Measurements from ENCODE around the gene KIF16B. TPM values are rescaled to one million over a fixed set of nuclear protein-coding genes. Genes with fewer than 3 reads are reported as not detected.

KIF16B gene
- total RNA-seq, 2 experiments from 2014 or later, result 5.5 to 5.8 TPM

GRCh38 chr20:16312998-16313397 lies 260.2 kb downstream of the KIF16B start:
- Mint-ChIP-seq H3K9me3 (no peaks in the 10 kb centered on the region), H3K36me3 (peaks cover 4% of the 10 kb centered on the region), H3K4me3 (no peak overlapping the region), H3K27me3 (no peaks in the 10 kb centered on the region), H3K4me1 (no peaks in the 10 kb centered on the region), H3K27ac (no peak overlapping the region)
- POLR2A ChIA-PET, result no interaction called here
- DNase-seq, result no peak
- no peak for ATAC-seq (ENCODE audit: low read depth)

- Mint-ChIP-seq H3K4me3 (no peak overlapping the region), H3K27ac (no peak overlapping the region), H3K9me3 (peaks cover 2% of the 10 kb centered on the region), H3K27me3 (no peaks in the 10 kb centered on the region), H3K4me1 (no peaks in the 10 kb centered on the region), H3K36me3 (peaks cover 4% of the 10 kb centered on the region)
- DNase-seq (no peak), ATAC-seq (ENCODE audit: low read depth) (no peak)
- POLR2A ChIA-PET, result no interaction called here
Measured at GRCh38 chr20:16311756-16312155, 261.5 kb downstream of the KIF16B start.

GRCh38 chr20:16308754-16309153 lies 264.5 kb downstream of the KIF16B start:
- ATAC-seq (ENCODE audit: low read depth) (no peak), DNase-seq (no peak)
- Mint-ChIP-seq H3K9me3 (peaks cover 5% of the 10 kb centered on the region), H3K27ac (no peak overlapping the region), H3K4me3 (no peak overlapping the region), H3K4me1 (no peaks in the 10 kb centered on the region), H3K27me3 (no peaks in the 10 kb centered on the region), H3K36me3 (peaks cover 2% of the 10 kb centered on the region)
- POLR2A ChIA-PET, result no interaction called here

- POLR2A ChIA-PET, result no interaction called here
- DNase-seq (no peak), ATAC-seq (ENCODE audit: low read depth) (no peak)
- no peaks in the 10 kb centered on the region for H3K4me1 Mint-ChIP-seq
- H3K27me3 Mint-ChIP-seq, result no peaks in the 10 kb centered on the region
- H3K9me3 Mint-ChIP-seq, result peaks cover 17% of the 10 kb centered on the region
- H3K27ac Mint-ChIP-seq, result no peak overlapping the region
- peaks cover 1% of the 10 kb centered on the region for H3K36me3 Mint-ChIP-seq
- no peak overlapping the region for H3K4me3 Mint-ChIP-seq
Measured at GRCh38 chr20:16302818-16303217, 270.4 kb downstream of the KIF16B start.

- DNase-seq (no peak), ATAC-seq (ENCODE audit: low read depth) (no peak)
- Mint-ChIP-seq H3K4me3 (no peak overlapping the region), H3K27me3 (no peaks in the 10 kb centered on the region), H3K9me3 (peaks cover 14% of the 10 kb centered on the region), H3K27ac (no peak overlapping the region), H3K4me1 (no peaks in the 10 kb centered on the region), H3K36me3 (peaks cover 1% of the 10 kb centered on the region)
- POLR2A ChIA-PET, result no interaction called here
Measured at GRCh38 chr20:16301986-16302385, 271.3 kb downstream of the KIF16B start.

GRCh38 chr20:16299897-16300296 lies 273.4 kb downstream of the KIF16B start:
- DNase-seq, result no peak
- H3K27me3 Mint-ChIP-seq, result no peaks in the 10 kb centered on the region
- no peak overlapping the region for H3K27ac Mint-ChIP-seq
- POLR2A ChIA-PET, result no interaction called here
- ATAC-seq (ENCODE audit: low read depth), result no peak
- no peaks in the 10 kb centered on the region for H3K4me1 Mint-ChIP-seq
- H3K9me3 Mint-ChIP-seq, result peaks cover 13% of the 10 kb centered on the region
- peaks cover 1% of the 10 kb centered on the region for H3K36me3 Mint-ChIP-seq
- no peak overlapping the region for H3K4me3 Mint-ChIP-seq

- POLR2A ChIA-PET, result no interaction called here
- ATAC-seq (ENCODE audit: low read depth) (no peak), DNase-seq (no peak)
- no peaks in the 10 kb centered on the region for H3K36me3 Mint-ChIP-seq
- peaks cover 6% of the 10 kb centered on the region for H3K9me3 Mint-ChIP-seq
- no peak overlapping the region for H3K27ac Mint-ChIP-seq
- no peaks in the 10 kb centered on the region for H3K4me1 Mint-ChIP-seq
- no peaks in the 10 kb centered on the region for H3K27me3 Mint-ChIP-seq
- H3K4me3 Mint-ChIP-seq, result no peak overlapping the region
Measured at GRCh38 chr20:16296931-16297330, 276.3 kb downstream of the KIF16B start.

GRCh38 chr20:16295534-16295933 lies 277.7 kb downstream of the KIF16B start:
- ATAC-seq (ENCODE audit: low read depth), result no peak
- H3K27ac Mint-ChIP-seq, result no peak overlapping the region
- H3K27me3 Mint-ChIP-seq, result no peaks in the 10 kb centered on the region
- H3K4me3 Mint-ChIP-seq, result no peak overlapping the region
- no peaks in the 10 kb centered on the region for H3K4me1 Mint-ChIP-seq
- H3K9me3 Mint-ChIP-seq, result peaks cover 1% of the 10 kb centered on the region
- no peak for DNase-seq
- H3K36me3 Mint-ChIP-seq, result no peaks in the 10 kb centered on the region
- POLR2A ChIA-PET, result no interaction called here

- no peaks in the 10 kb centered on the region for H3K27me3 Mint-ChIP-seq
- ATAC-seq (ENCODE audit: low read depth) (no peak), DNase-seq (no peak)
- no peak overlapping the region for H3K27ac Mint-ChIP-seq
- H3K4me1 Mint-ChIP-seq, result no peaks in the 10 kb centered on the region
- no peak overlapping the region for H3K4me3 Mint-ChIP-seq
- H3K9me3 Mint-ChIP-seq, result peaks cover 1% of the 10 kb centered on the region
- H3K36me3 Mint-ChIP-seq, result no peaks in the 10 kb centered on the region
- POLR2A ChIA-PET, result no interaction called here
Measured at GRCh38 chr20:16293590-16293989, 279.7 kb downstream of the KIF16B start.

GRCh38 chr20:16292226-16292880 lies 280.9 kb downstream of the KIF16B start:
- POLR2A ChIA-PET, result no interaction called here
- Mint-ChIP-seq H3K4me1 (no peaks in the 10 kb centered on the region), H3K27ac (no peak overlapping the region), H3K36me3 (no peaks in the 10 kb centered on the region), H3K9me3 (no peaks in the 10 kb centered on the region), H3K4me3 (no peak overlapping the region), H3K27me3 (no peaks in the 10 kb centered on the region)
- ATAC-seq (ENCODE audit: low read depth) (no peak), DNase-seq (no peak)

GRCh38 chr20:16290358-16290757 lies 282.9 kb downstream of the KIF16B start:
- ATAC-seq (ENCODE audit: low read depth) (no peak), DNase-seq (no peak)
- H3K9me3 Mint-ChIP-seq, result no peaks in the 10 kb centered on the region
- no peaks in the 10 kb centered on the region for H3K36me3 Mint-ChIP-seq
- no peak overlapping the region for H3K27ac Mint-ChIP-seq
- H3K4me1 Mint-ChIP-seq, result no peaks in the 10 kb centered on the region
- POLR2A ChIA-PET, result no interaction called here
- no peaks in the 10 kb centered on the region for H3K27me3 Mint-ChIP-seq
- no peak overlapping the region for H3K4me3 Mint-ChIP-seq

- H3K4me3 Mint-ChIP-seq, result no peak overlapping the region
- no peaks in the 10 kb centered on the region for H3K27me3 Mint-ChIP-seq
- DNase-seq (no peak), ATAC-seq (ENCODE audit: low read depth) (no peak)
- no peak overlapping the region for H3K27ac Mint-ChIP-seq
- H3K9me3 Mint-ChIP-seq, result no peaks in the 10 kb centered on the region
- H3K36me3 Mint-ChIP-seq, result no peaks in the 10 kb centered on the region
- POLR2A ChIA-PET, result no interaction called here
- no peaks in the 10 kb centered on the region for H3K4me1 Mint-ChIP-seq
Measured at GRCh38 chr20:16287776-16288175, 285.5 kb downstream of the KIF16B start.

- Mint-ChIP-seq H3K36me3 (no peaks in the 10 kb centered on the region), H3K27me3 (no peaks in the 10 kb centered on the region), H3K4me3 (no peak overlapping the region), H3K27ac (no peak overlapping the region), H3K4me1 (no peaks in the 10 kb centered on the region), H3K9me3 (peaks cover 1% of the 10 kb centered on the region)
- ATAC-seq (ENCODE audit: low read depth) (no peak), DNase-seq (no peak)
- POLR2A ChIA-PET, result no interaction called here
Measured at GRCh38 chr20:16286601-16287000, 286.6 kb downstream of the KIF16B start.

GRCh38 chr20:16284385-16285100 lies 288.7 kb downstream of the KIF16B start:
- POLR2A ChIA-PET, result no interaction called here
- Mint-ChIP-seq H3K4me3 (no peak overlapping the region), H3K27ac (no peak overlapping the region), H3K27me3 (no peaks in the 10 kb centered on the region), H3K4me1 (no peaks in the 10 kb centered on the region), H3K36me3 (no peaks in the 10 kb centered on the region), H3K9me3 (peaks cover 1% of the 10 kb centered on the region)
- no peak for DNase-seq
- no peak for ATAC-seq (ENCODE audit: low read depth)

Measured in activated naive CD8-positive, alpha-beta T cell treated with anti-CD3 and anti-CD28 coated beads, Interleukin-2, amount 10 ng/mL, durations not matched to agents 7 days and 5 days (primary cell).